ENCODE data around the gene HPSE2.

GRCh38 chr10:98655492-98655891, 580.2 kb downstream of the HPSE2 start:
- TF ChIP-seq POLR2A (IDR thresholded peaks at IDR 0.05; ENCODE audit: low read depth, low read length) (no peak), POLR2AphosphoS5 (IDR thresholded peaks at IDR 0.05; ENCODE audit: low read depth, low read length) (no peak)

Measured in GM12891 (cell line).